22Rv1 (cell line): ENCODE data around the gene RIMS3.

Source experiments
- CTCF ChIP-seq: fragments of 450-650 bp; IDR thresholded peaks from 2 replicates; pipeline ENCODE4 v1.5.1; 2017; ENCODE audit warnings: mild to moderate bottlenecking
- ZFX ChIP-seq: fragments of 450-650 bp; IDR thresholded peaks from 2 replicates; pipeline ENCODE4 v1.6.1; 2017; ENCODE audit warnings: antibody characterized with exemption, borderline replicate concordance

GRCh38 chr1:40687661-40688060, 22.2 kb upstream of the RIMS3 start:
- no peak for TF ChIP-seq CTCF
- TF ChIP-seq ZFX = no peak
